AG10803 (cell line): Measurements from ENCODE around the gene BST2.

Source experiments
- DNase-seq: peaks from one replicate; pipeline ENCODE4 v3.0.0; 2010; ENCODE audit warnings: low read depth
- H3K4me3 ChIP-seq: 2 replicates; pipeline ENCODE4 v1.5.1; 2011; ENCODE audit warnings: mild to moderate bottlenecking, low read length, control low read depth
- TF ChIP-seq, protein P1 (sequence below): conservative IDR thresholded peaks from 2 replicates; pipeline ENCODE4 v1.5.1; 2011; ENCODE audit warnings: mild to moderate bottlenecking, low read length, control low read depth, inconsistent platforms

BST2 gene

DNA sequence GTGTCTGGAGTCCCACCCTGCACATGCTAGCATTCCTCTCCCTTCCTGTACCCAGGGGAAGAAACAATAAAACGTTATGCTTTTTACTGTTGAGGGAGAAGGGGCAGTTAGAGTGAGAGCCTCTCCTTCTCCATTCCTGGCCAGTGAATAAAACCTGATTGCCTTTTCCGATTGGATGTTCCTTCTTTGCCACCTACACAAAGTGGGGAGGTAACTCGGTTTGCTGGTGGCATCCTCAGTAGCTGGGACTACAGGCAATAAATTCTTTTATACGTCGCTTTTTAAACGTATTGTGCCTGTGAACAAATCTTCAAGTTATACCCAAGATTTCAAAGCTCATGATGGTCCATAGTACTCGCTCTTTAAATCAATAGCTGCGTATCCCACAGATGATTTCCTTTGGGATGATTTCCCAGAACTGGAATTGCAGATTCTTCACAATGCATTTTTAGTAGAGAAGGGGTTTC, 13.8 kb upstream of the BST2 start:
- peak overlapping the region; percentile 67 for H3K4me3 ChIP-seq
- DNase-seq: no peak
- TF ChIP-seq, protein P1, sequence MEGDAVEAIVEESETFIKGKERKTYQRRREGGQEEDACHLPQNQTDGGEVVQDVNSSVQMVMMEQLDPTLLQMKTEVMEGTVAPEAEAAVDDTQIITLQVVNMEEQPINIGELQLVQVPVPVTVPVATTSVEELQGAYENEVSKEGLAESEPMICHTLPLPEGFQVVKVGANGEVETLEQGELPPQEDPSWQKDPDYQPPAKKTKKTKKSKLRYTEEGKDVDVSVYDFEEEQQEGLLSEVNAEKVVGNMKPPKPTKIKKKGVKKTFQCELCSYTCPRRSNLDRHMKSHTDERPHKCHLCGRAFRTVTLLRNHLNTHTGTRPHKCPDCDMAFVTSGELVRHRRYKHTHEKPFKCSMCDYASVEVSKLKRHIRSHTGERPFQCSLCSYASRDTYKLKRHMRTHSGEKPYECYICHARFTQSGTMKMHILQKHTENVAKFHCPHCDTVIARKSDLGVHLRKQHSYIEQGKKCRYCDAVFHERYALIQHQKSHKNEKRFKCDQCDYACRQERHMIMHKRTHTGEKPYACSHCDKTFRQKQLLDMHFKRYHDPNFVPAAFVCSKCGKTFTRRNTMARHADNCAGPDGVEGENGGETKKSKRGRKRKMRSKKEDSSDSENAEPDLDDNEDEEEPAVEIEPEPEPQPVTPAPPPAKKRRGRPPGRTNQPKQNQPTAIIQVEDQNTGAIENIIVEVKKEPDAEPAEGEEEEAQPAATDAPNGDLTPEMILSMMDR: no peak

DNA sequence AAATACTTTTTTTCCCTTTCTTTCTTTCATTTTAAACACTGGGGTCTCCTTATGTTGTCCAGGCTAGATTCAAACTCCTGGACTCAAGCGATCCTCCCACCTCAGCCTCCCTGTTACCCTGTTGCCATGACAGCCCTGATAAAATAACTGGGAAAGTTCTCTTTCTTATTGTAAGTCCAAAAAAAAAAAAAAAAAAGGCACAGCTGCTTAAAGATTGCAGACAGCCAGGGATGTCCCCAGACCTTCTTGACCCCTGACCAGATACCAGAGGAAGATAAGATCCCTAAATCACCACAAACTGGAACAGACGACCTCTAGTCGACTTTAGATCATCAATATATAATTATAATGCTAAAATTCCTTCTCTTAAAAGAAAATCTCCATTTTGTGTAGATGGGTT, 13.3 kb upstream of the BST2 start:
- DNase-seq: no peak
- H3K4me3 ChIP-seq: no peak overlapping the region; the same call in 1 of the 2 replicates
- TF ChIP-seq, protein P1: no peak

DNA sequence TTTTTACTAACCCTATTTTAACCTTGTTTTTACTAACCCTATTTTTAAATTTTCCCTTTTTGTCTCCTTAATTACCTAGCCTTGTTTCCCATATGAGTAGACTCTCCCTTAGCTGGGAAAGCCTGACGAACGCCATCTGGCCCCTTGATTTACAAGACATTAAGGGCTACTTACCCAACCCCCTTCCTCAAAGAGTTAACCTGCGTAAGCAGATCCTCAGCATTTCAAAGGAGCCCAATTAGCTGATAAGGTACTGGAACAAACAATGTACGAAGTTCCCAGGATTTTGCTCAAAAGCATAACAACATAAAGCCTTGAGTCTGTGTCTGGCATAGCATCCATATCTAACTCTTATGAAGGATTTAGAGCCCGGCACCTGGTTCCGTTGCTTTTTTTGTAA, 9.7 kb upstream of the BST2 start:
- TF ChIP-seq, protein P1: no peak
- DNase-seq: no peak
- H3K4me3 ChIP-seq: no peak overlapping the region

DNA sequence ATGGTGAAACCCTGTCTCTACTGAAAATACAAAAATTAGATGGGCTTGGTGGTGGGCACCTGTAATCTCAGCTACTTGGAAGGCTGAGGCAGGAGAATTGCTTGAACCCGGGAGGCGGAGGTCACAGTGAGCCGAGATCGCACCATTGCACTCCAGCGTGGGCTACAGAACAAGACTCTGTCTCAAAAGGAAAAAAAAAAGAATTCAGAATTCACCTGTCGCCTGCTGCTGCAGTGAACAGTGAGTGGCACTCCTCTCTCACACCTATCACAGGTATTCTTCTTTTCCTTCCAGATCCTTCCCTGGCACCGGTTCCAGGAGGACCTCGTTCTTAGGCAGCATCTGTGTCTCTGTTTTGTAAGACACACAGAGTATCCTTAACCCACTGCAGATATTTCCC, 8.7 kb upstream of the BST2 start:
- no peak for DNase-seq
- TF ChIP-seq, protein P1: no peak
- H3K4me3 ChIP-seq: no peak overlapping the region

DNA sequence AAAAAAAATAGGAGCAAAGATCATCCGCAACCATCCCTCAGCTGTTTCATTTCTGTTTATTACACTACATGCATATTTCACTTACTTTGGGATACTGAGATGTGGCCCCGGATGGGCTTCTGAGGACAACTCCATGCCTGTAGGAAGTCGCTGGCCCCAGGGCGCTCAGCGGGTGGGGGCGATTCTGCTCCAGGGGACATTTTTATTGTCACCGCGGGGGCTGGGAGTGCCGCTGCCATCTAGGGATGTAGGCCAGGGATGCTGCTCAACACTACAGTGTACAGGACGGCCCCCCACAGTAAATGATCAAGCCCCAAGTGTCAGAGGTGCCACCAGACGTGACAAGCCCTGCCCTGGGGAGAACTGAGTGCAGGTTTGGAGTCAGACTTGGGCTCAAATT, 6.4 kb upstream of the BST2 start:
- DNase-seq: no peak
- no peak overlapping the region for H3K4me3 ChIP-seq
- TF ChIP-seq, protein P1: no peak

DNA sequence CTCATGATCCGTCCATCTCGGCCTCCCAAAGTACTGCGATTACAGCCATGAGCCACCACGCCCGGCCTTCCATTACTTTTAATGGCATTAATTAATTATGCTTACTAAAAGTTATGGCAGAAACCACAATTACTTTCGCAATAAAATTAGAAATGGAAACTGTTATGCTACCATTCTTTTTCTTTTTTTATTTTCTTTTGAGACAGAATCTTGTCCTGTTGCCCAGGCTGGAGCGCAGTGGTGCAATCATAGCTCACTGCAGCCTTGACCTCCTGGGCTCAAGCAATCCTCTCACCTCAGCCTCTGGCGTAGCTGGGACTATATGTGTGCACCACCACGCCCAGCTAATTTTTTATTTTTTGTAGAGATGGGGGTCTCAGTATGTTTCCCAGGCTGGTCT, 4.6 kb upstream of the BST2 start:
- peak; percentile 37 for DNase-seq
- TF ChIP-seq, protein P1: no peak
- H3K4me3 ChIP-seq: no peak overlapping the region

DNA sequence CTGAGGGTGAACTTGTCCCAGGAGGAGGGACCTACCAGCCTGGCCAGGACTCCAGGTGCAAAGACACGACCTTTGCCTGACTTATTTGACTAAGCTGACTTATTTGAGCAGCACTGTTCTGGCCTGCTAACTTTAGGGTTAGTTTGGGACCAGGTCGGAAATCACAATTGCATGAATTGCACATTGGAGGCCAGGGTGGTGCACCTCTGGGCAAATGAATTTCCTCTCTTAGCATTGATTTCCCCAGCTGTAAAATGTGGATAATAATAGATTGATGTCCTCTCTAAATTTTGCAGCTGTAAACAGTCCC, 1.4 kb upstream of the BST2 start:
- H3K4me3 ChIP-seq: no peak overlapping the region
- DNase-seq: no peak
- TF ChIP-seq, protein P1: no peak
